NCI-H146 (cell line): ENCODE data around the gene ZNF638.
"Not testable (repeated sequence)": the region's sequence is repeated elsewhere in the genome, so short reads cannot be mapped to it uniquely, and the experiment has no call there.

Experiments used
- DNase-seq: peaks from one replicate; lab custom pipeline; 2025; lab: John Stamatoyannopoulos, UW

Gene ZNF638

DNA sequence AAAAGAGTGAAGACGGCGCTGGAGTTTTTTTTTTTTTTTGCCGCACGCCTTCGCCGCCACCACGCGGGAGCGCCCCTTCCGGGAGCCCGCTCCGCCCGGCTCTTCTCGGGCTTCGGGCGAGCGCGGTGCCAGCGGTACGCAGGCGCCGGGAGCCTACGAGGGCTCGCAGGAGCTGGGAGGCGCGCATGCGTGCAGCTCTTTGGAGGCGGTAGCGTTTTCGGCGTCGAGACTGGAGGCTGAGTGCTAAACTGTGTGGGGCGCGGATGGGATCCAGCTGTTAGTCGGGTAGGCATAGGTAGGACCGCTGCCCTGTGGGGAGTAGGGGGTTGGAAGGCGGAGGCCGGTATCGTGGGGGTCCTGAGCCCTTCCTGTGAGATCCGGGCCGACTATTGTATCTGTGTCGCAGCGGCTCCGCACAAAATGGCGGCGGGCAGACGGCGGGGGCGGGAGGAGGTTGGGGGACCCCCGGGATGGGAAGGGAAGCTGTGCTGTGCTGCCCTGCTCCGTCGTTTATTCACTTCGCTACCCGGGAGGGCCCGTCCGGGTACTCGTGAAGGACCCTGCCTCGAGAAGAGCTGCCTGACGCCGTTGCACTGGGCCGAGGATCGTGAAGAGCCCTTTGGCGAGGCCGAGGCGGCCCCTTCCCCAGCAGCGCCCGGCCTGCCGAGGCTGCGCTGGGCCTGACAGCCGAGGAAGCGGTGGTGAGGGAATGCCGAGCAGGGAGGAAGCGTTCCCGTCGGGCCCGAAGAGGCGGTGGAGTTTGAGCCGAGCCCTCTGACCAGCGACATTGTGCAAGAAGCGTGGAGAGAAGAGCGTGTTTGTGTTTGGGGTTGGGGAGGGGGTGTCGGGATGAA, at the start of gene ZNF638:
TSS of gene ZNF638 (plus strand) at position 202 of the 854 bp plus-strand sequence. CDS start 17,173 bp downstream, outside the sequence.
- DNase-seq, result peak; percentile 90

GRCh38 chr2:71281950-71282349, 49.6 kb upstream of the ZNF638 start:
- no peak for DNase-seq

- DNase-seq, result peak; percentile 4
Observed at GRCh38 chr2:71282493-71282892, 49.1 kb upstream of the ZNF638 start.

DNA sequence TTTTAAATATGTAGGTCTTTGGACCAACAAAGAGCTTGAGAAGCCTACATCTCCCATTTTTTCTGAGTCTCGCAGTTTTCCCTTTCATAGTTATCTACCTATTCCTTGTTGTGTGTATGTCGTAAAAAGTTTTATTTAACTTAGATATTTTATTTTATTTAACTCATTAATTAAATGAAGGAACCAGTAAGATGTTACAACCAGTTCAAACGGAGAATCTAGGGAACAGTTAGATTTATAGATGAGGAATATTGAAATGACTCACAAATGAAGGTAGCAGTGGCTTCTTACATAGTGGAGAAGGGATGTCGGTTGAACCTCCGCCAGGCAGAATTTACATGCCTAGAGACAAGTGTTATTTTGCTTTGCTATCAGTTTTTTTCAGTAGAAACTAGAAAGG, 48.5 kb upstream of the ZNF638 start:
- no peak for DNase-seq

GRCh38 chr2:71285706-71286105, 45.9 kb upstream of the ZNF638 start:
- DNase-seq, result no peak

- no peak for DNase-seq
Observed at GRCh38 chr2:71291398-71291797, 40.2 kb upstream of the ZNF638 start.

DNA sequence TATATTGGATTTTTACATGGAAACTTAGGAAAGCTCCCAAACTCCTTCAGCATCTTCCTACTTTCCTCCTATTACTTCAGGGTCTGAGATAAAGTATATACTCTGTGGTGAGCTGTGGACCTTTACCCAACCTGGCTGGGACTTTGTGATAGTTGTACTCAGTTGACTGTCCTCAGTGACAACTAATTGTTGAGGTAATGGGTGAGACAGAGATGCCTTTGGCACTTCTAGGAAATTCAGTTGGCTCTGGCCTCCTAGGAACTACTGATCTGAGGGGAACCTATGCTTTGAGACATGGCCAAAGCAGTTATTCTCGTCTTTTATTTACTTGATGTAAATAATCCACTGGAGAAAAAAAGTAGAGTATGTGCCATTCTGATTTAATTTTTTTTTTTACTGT, 39.4 kb upstream of the ZNF638 start:
- no peak for DNase-seq

- no peak for DNase-seq
Observed at GRCh38 chr2:71298914-71299313, 32.7 kb upstream of the ZNF638 start.

DNA sequence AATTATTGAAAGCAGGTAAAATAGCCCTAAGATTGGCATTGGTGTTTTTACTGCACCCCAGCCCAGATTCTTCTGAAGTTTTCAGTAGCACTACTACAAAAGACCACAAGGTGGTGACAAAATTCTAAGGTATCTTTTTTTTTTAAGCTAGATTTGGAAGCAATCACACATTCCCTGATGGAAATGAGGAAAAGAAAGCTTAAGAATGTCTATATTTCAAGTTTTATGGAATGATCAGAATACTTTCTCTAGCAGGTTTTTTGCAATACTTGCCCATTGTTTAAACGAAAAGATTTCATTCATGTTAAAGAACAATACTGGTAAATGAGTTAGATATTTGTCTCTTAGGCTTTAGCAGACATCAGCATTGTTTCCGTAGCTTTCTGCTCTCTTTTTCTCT, 32.1 kb upstream of the ZNF638 start:
- DNase-seq, result peak; percentile 33

DNA sequence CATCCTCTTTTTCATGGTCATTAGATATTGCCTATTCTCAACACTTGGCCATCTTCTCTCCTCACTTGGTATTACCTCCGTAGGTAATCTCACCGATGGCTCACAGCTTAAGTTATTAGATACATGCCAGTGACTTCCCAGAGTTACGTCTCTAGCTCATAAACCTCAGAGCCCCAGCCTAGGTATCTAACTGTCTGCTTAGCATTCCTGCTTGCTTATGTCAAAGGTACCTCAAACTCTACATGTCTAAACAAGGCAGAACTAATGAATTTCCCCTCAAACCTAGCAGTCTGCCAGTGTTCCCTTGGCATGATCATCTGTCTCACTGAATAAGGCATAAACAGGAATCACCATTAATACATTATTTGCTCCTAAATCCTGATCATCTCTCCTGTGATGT, 27.7 kb upstream of the ZNF638 start:
- no peak for DNase-seq

DNA sequence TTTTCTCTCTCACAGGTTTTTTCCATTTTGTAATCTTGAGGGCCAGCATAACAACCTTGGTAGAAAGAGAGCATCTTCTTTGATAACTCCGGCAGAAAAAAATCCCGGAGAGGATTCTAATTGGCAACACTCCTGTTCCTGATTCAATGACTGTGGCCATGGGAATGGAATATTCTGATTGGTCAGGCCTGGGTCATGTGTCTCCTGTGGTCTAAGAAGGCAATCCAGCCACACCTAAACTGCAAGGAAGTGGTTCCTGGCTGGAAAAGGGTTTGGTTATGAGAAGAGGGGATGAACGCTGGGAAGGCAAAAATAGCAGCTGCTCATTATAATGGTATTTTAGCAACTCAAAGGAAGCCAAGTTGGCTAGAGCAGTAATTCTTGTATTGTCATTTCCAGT, 24.8 kb upstream of the ZNF638 start:
- no peak for DNase-seq

- DNase-seq, result no peak
Observed at GRCh38 chr2:71313016-71313766, 18.4 kb upstream of the ZNF638 start.

GRCh38 chr2:71317060-71317459, 14.5 kb upstream of the ZNF638 start:
- no peak for DNase-seq

DNA sequence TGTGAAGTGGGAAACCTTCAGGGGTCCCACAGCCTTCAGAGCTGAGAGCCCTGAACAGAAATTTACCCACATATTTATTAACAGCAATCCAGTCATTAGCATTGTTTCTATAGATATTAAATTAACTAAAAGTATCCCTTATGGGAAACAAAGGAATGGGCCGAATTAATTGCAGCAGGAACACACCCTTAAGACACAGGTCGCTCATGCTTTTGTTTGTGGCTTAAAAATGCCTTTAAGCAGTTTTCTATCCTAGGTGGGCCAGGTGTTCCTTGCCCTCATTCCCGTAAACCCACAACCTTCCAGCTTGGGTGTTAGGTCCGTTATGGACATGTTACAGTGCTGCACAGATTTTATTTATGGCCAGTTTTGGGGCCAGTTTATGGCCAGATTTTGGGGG, 13.7 kb upstream of the ZNF638 start:
- DNase-seq, result not testable (repeated sequence)

- DNase-seq, result no peak
Observed at GRCh38 chr2:71323386-71323785, 8.2 kb upstream of the ZNF638 start.

- no peak for DNase-seq
Observed at GRCh38 chr2:71326968-71327367, 4.6 kb upstream of the ZNF638 start.

DNA sequence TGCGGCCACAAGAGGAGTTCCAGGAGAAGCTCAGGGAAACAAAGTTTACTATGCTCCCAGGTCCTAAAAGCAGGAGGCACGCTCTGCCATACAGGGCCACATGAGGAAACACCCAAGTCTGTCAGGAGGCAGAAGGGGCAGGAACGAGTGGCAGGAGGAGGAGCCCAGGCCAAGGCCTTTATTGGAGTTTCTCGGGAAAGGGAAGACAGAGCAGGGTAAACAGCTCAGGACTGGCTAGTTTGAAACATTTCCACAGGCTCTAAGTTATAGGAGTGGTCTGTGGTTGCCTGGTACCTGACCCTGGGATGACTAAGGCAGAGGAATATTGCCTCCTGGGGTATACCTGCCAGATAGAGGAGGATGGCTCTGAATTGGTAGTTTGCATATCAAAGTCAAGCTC, 3.7 kb upstream of the ZNF638 start:
- no peak for DNase-seq

DNA sequence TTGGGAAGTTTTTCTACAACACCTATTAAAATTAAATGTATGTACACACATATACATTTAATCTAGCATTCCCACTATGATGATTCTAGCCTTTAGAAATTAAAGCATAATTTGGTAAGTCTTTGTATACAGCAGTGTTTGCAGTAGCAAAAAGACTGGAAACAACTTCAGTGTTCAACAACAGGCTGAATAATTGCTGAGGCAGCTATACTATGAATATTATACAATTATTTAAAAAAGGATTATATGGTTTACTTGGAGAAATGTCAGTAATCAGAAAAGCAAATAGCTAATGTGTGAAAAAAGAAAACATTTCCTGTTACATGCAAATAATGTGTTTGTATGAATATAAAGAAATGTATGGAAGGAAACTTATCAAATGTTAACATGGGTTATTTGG, 1.4 kb upstream of the ZNF638 start:
- DNase-seq, result no peak

DNA sequence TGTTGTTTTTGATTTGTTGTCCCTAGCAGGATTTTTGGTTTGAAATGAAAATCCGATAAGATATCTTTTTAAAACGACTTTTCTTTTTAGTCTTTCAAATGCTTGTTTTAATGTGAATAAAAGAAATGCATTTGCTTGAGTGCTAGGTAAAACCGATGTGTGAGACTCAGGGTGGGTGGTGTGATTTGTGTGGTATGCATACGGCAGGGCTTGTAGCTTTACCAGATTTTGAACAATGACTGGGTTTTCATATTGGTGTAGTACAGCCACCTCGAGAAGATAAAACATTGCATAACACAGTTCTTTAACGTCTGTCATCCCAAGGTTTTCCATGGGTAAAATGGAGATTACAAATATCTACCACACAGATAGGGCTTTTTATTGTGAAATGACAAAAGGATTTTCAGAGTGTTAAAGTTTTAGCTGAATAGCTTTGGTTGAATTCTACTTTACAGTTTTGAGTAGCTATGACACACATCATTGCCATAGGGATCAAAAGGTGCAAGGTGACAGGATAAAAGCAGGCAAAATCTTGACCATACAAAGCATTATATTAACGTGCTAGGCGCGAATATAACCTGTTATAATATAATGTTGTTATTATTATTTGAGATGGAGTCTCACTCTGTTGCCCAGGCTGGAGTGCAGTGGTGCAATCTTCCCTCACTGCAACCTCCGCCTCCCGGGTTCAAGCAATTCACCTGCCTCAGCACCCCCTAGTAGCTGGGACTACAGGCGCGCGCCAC, 824 bp upstream of the ZNF638 start:
- no peak for DNase-seq

DNA sequence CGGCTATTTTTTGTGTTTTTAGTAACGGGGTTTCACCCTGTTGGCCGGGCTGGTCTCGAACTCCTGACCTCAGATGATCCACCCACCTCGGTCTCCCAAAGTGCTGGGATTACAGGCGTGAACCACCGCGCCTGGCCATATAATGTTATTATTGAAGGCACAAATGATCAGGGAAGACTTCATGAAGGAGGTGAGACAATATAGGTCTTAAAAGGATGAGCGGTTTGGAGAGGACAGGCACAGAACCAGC, 326 bp upstream of the ZNF638 start:
- DNase-seq, result not testable (repeated sequence)

- DNase-seq, result no peak
Observed at GRCh38 chr2:71332435-71332796, 834 bp downstream of the ZNF638 start.

GRCh38 chr2:71333619-71334018, 2.0 kb downstream of the ZNF638 start:
- DNase-seq, result no peak

- DNase-seq, result no peak
Observed at GRCh38 chr2:71336384-71336783, 4.8 kb downstream of the ZNF638 start.
